Astrocyte of the cerebellum (primary cell): ENCODE data around the gene SERPINB11.
"Not testable (repeated sequence)": the region's sequence is repeated elsewhere in the genome, so short reads cannot be mapped to it uniquely, and the experiment has no call there.

Experiments
- DNase-seq: peaks from one replicate; pipeline ENCODE4 v3.0.0-alpha.2; 2011; ENCODE audit warnings: low read depth
- H3K4me3 ChIP-seq: 2 replicates; pipeline ENCODE4 v1.5.1; 2011; ENCODE audit warnings: mild to moderate bottlenecking, low read depth, low read length, moderate library complexity
- CTCF ChIP-seq: IDR thresholded peaks from 2 replicates; pipeline ENCODE4 v1.5.1; 2012; ENCODE audit warnings: low read length, low read depth, moderate library complexity, mild to moderate bottlenecking; ENCODE audit errors: missing control alignments
- in situ Hi-C: cut with HindIII; loops from 2 replicates; pipeline ENCODE4 v1.10.0; 2017; ENCODE audit warnings: low sequenced_read_pairs

Gene SERPINB11

GRCh38 chr18:63749489-63749888, 46.7 kb downstream of the SERPINB11 start:
- no peak for DNase-seq
- TF ChIP-seq CTCF, result no peak
- no peak overlapping the region for H3K4me3 ChIP-seq
- in situ Hi-C loops, result no loop called here

- no peak for TF ChIP-seq CTCF
- no peak overlapping the region for H3K4me3 ChIP-seq
- no peak for DNase-seq
- in situ Hi-C loops, result no loop called here
Measured at GRCh38 chr18:63752636-63753035, 49.9 kb downstream of the SERPINB11 start.

GRCh38 chr18:63753676-63754075, 50.9 kb downstream of the SERPINB11 start:
- in situ Hi-C loops, result no loop called here

GRCh38 chr18:63757541-63757940, 54.8 kb downstream of the SERPINB11 start:
- H3K4me3 ChIP-seq, result no peak overlapping the region
- no peak for TF ChIP-seq CTCF
- in situ Hi-C loops, result no loop called here
- no peak for DNase-seq

More at GRCh38 chr18:63753676-63754075, 50.9 kb downstream of the SERPINB11 start:
- no peak for DNase-seq
- no peak for TF ChIP-seq CTCF
- no peak overlapping the region for H3K4me3 ChIP-seq

- no peak overlapping the region for H3K4me3 ChIP-seq
- no peak for TF ChIP-seq CTCF
- in situ Hi-C loops, result no loop called here
- peak; percentile 16 for DNase-seq
Measured at GRCh38 chr18:63758615-63759240, 56.0 kb downstream of the SERPINB11 start.

- in situ Hi-C loops, H3K4me3 ChIP-seq, DNase-seq: not testable (repeated sequence)
Measured at GRCh38 chr18:63759786-63760185, 57.0 kb downstream of the SERPINB11 start.

GRCh38 chr18:63762518-63762917, 59.8 kb downstream of the SERPINB11 start:
- in situ Hi-C loops, result no loop called here
- no peak for TF ChIP-seq CTCF
- no peak overlapping the region for H3K4me3 ChIP-seq
- DNase-seq, result no peak
